ENCODE data around the gene CABCOCO1.
"Not testable (repeated sequence)": the region's sequence is repeated elsewhere in the genome, so short reads cannot be mapped to it uniquely, and the experiment has no call there.

GRCh38 chr10:61712105-61712504 lies 49.4 kb downstream of the CABCOCO1 start:
- TF ChIP-seq EP300, CTCF (IDR thresholded peaks at IDR 0.05): not testable (repeated sequence)

All from gastroesophageal sphincter (tissue), 3 donors.